Panc1 (cell line): ENCODE results near the gene VEZT.

Source experiments
- POLR2AphosphoS5 ChIP-seq: IDR thresholded peaks from 2 replicates; pipeline ENCODE4 v1.6.1; 2012; ENCODE audit warnings: mild to moderate bottlenecking, low read depth, low read length, moderate library complexity
- TF ChIP-seq, protein P1 (sequence below): fragments of 450-650 bp; IDR thresholded peaks from 2 replicates; pipeline ENCODE4 v1.5.1; 2017; ENCODE audit warnings: mild to moderate bottlenecking

DNA sequence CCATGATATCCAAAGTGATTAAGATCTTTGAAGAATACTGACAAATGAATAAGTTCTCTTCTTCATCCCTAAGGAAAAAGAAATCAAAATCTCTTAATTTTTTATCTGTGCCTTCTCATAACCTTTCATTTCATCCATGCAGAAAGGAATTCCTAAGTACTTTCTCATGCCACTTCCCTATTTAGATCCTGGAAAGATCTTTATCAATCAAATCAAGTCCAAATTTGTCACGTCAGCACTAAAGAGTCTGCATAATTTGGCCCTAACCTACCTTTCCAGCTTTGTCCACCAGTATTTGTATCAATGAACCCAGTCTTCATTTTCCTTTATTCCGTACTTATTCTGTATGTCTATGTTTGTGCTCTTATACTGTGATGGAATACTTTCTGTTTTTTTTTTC lies 41.2 kb downstream of the VEZT start:
- TF ChIP-seq, protein P1, sequence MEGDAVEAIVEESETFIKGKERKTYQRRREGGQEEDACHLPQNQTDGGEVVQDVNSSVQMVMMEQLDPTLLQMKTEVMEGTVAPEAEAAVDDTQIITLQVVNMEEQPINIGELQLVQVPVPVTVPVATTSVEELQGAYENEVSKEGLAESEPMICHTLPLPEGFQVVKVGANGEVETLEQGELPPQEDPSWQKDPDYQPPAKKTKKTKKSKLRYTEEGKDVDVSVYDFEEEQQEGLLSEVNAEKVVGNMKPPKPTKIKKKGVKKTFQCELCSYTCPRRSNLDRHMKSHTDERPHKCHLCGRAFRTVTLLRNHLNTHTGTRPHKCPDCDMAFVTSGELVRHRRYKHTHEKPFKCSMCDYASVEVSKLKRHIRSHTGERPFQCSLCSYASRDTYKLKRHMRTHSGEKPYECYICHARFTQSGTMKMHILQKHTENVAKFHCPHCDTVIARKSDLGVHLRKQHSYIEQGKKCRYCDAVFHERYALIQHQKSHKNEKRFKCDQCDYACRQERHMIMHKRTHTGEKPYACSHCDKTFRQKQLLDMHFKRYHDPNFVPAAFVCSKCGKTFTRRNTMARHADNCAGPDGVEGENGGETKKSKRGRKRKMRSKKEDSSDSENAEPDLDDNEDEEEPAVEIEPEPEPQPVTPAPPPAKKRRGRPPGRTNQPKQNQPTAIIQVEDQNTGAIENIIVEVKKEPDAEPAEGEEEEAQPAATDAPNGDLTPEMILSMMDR, result no peak
- no peak for TF ChIP-seq POLR2AphosphoS5
